ENCODE data around the gene ANKRD12.
"Not testable (repeated sequence)": the region's sequence is repeated elsewhere in the genome, so short reads cannot be mapped to it uniquely, and the experiment has no call there.

Gene ANKRD12

GRCh38 chr18:9171919-9172318 is 35.3 kb downstream of the ANKRD12 start:
- CTCF ChIA-PET, H3K27ac Mint-ChIP-seq: not testable (repeated sequence)

GRCh38 chr18:9172506-9173127 is 36.0 kb downstream of the ANKRD12 start:
- Mint-ChIP-seq H3K27me3 (no peaks in the 10 kb centered on the region), H3K4me1 (peaks cover 19% of the 10 kb centered on the region), H3K9me3 (peaks cover 18% of the 10 kb centered on the region), H3K4me3 (no peak overlapping the region), H3K27ac (no peak overlapping the region), H3K36me3 (peaks cover 49% of the 10 kb centered on the region)
- no peak for DNase-seq
- CTCF ChIA-PET = no interaction called here

More at GRCh38 chr18:9171919-9172318, 35.3 kb downstream of the ANKRD12 start:
- H3K36me3 Mint-ChIP-seq = peaks cover 50% of the 10 kb centered on the region
- not testable (repeated sequence) for DNase-seq, H3K27me3 Mint-ChIP-seq, H3K4me3 Mint-ChIP-seq
- peaks cover 21% of the 10 kb centered on the region for H3K9me3 Mint-ChIP-seq
- H3K4me1 Mint-ChIP-seq = peaks cover 19% of the 10 kb centered on the region

GRCh38 chr18:9173770-9174233 is 37.2 kb downstream of the ANKRD12 start:
- Mint-ChIP-seq H3K9me3 (peaks cover 14% of the 10 kb centered on the region), H3K4me1 (peaks cover 19% of the 10 kb centered on the region), H3K27me3 (no peaks in the 10 kb centered on the region), H3K4me3 (no peak overlapping the region), H3K27ac (no peak overlapping the region), H3K36me3 (peaks cover 43% of the 10 kb centered on the region)
- DNase-seq = no peak
- CTCF ChIA-PET = no interaction called here

GRCh38 chr18:9174302-9174701 is 37.7 kb downstream of the ANKRD12 start:
- Mint-ChIP-seq H3K27me3 (no peaks in the 10 kb centered on the region), H3K4me3 (no peak overlapping the region), H3K27ac (no peak overlapping the region), H3K36me3 (peaks cover 39% of the 10 kb centered on the region), H3K9me3 (peaks cover 10% of the 10 kb centered on the region), H3K4me1 (peaks cover 17% of the 10 kb centered on the region)
- no peak for DNase-seq
- CTCF ChIA-PET = no interaction called here

- Mint-ChIP-seq H3K27ac (no peak overlapping the region), H3K4me1 (peaks cover 13% of the 10 kb centered on the region), H3K4me3 (no peak overlapping the region), H3K27me3 (no peaks in the 10 kb centered on the region), H3K9me3 (peaks cover 8% of the 10 kb centered on the region), H3K36me3 (peaks cover 33% of the 10 kb centered on the region)
- CTCF ChIA-PET = no interaction called here
- no peak for DNase-seq
Measured at GRCh38 chr18:9175115-9175514, 38.5 kb downstream of the ANKRD12 start.

GRCh38 chr18:9177031-9177430 is 40.5 kb downstream of the ANKRD12 start:
- no peaks in the 10 kb centered on the region for H3K27me3 Mint-ChIP-seq
- CTCF ChIA-PET = no interaction called here
- H3K4me3 Mint-ChIP-seq = no peak overlapping the region
- DNase-seq = no peak
- no peak overlapping the region for H3K27ac Mint-ChIP-seq
- H3K4me1 Mint-ChIP-seq = peaks cover 10% of the 10 kb centered on the region
- peaks cover 23% of the 10 kb centered on the region for H3K36me3 Mint-ChIP-seq
- H3K9me3 Mint-ChIP-seq = no peaks in the 10 kb centered on the region

GRCh38 chr18:9177466-9177865 is 40.9 kb downstream of the ANKRD12 start:
- CTCF ChIA-PET = no interaction called here
- Mint-ChIP-seq H3K9me3 (no peaks in the 10 kb centered on the region), H3K36me3 (peaks cover 22% of the 10 kb centered on the region), H3K4me3 (no peak overlapping the region), H3K27ac (no peak overlapping the region), H3K4me1 (peaks cover 6% of the 10 kb centered on the region), H3K27me3 (no peaks in the 10 kb centered on the region)
- DNase-seq = no peak

- H3K27me3 Mint-ChIP-seq = no peaks in the 10 kb centered on the region
- CTCF ChIA-PET = no interaction called here
- H3K36me3 Mint-ChIP-seq = peaks cover 29% of the 10 kb centered on the region
- H3K4me3 Mint-ChIP-seq = no peak overlapping the region
- H3K4me1 Mint-ChIP-seq = peaks cover 8% of the 10 kb centered on the region
- no peaks in the 10 kb centered on the region for H3K9me3 Mint-ChIP-seq
- H3K27ac Mint-ChIP-seq = no peak overlapping the region
- no peak for DNase-seq
Measured at GRCh38 chr18:9178557-9178956, 42.0 kb downstream of the ANKRD12 start.

- peaks cover 20% of the 10 kb centered on the region for H3K4me1 Mint-ChIP-seq
- CTCF ChIA-PET = no interaction called here
- no peak for DNase-seq
- no peaks in the 10 kb centered on the region for H3K9me3 Mint-ChIP-seq
- no peak overlapping the region for H3K27ac Mint-ChIP-seq
- peaks cover 42% of the 10 kb centered on the region for H3K36me3 Mint-ChIP-seq
- H3K27me3 Mint-ChIP-seq = no peaks in the 10 kb centered on the region
- H3K4me3 Mint-ChIP-seq = no peak overlapping the region
Measured at GRCh38 chr18:9181275-9181674, 44.7 kb downstream of the ANKRD12 start.

GRCh38 chr18:9182852-9183399 is 46.3 kb downstream of the ANKRD12 start:
- no peak for DNase-seq
- no peaks in the 10 kb centered on the region for H3K27me3 Mint-ChIP-seq
- H3K27ac Mint-ChIP-seq = no peak overlapping the region
- CTCF ChIA-PET = no interaction called here
- H3K9me3 Mint-ChIP-seq = no peaks in the 10 kb centered on the region
- no peak overlapping the region for H3K4me3 Mint-ChIP-seq
- H3K36me3 Mint-ChIP-seq = peaks cover 43% of the 10 kb centered on the region
- peaks cover 22% of the 10 kb centered on the region for H3K4me1 Mint-ChIP-seq

GRCh38 chr18:9184998-9185613 is 48.5 kb downstream of the ANKRD12 start:
- H3K9me3 Mint-ChIP-seq = no peaks in the 10 kb centered on the region
- H3K4me3 Mint-ChIP-seq = peak overlapping the region; percentile 34
- peaks cover 22% of the 10 kb centered on the region for H3K4me1 Mint-ChIP-seq
- H3K27ac Mint-ChIP-seq = peak overlapping the region; percentile 79
- H3K27me3 Mint-ChIP-seq = no peaks in the 10 kb centered on the region
- CTCF ChIA-PET = no interaction called here
- peaks cover 61% of the 10 kb centered on the region for H3K36me3 Mint-ChIP-seq
- DNase-seq = no peak

GRCh38 chr18:9188359-9189231 is 52.0 kb downstream of the ANKRD12 start:
- CTCF ChIA-PET = interaction anchor here (1.0 kb wide), 1 partner anchor 20 kb away, joined by 3 read pairs; no protein-coding TSS in a partner anchor
- Mint-ChIP-seq H3K27me3 (no peaks in the 10 kb centered on the region), H3K9me3 (no peaks in the 10 kb centered on the region), H3K27ac (no peak overlapping the region), H3K4me1 (peaks cover 18% of the 10 kb centered on the region), H3K36me3 (peaks cover 67% of the 10 kb centered on the region), H3K4me3 (no peak overlapping the region)
- no peak for DNase-seq

- no peak for DNase-seq
- Mint-ChIP-seq H3K27ac (no peak overlapping the region), H3K36me3 (peaks cover 66% of the 10 kb centered on the region), H3K27me3 (no peaks in the 10 kb centered on the region), H3K4me3 (no peak overlapping the region), H3K9me3 (no peaks in the 10 kb centered on the region), H3K4me1 (peaks cover 16% of the 10 kb centered on the region)
- CTCF ChIA-PET = no interaction called here
Measured at GRCh38 chr18:9189491-9189890, 52.9 kb downstream of the ANKRD12 start.

GRCh38 chr18:9191658-9192256 is 55.2 kb downstream of the ANKRD12 start:
- DNase-seq = no peak
- Mint-ChIP-seq H3K27ac (no peak overlapping the region), H3K9me3 (no peaks in the 10 kb centered on the region), H3K4me3 (no peak overlapping the region), H3K36me3 (peaks cover 63% of the 10 kb centered on the region), H3K27me3 (no peaks in the 10 kb centered on the region), H3K4me1 (no peaks in the 10 kb centered on the region)
- CTCF ChIA-PET = no interaction called here
